K562 (cell line): Measurements from ENCODE around the gene C19orf47. TPM values are rescaled to one million over a fixed set of nuclear protein-coding genes. Genes with fewer than 3 reads are reported as not detected.

Source experiments
- CBX3 ChIP-seq, 2 experiments: IDR thresholded peaks; 1 replicate in 1 of 2; 2 replicates in 1 of 2; pipeline ENCODE4 v1.6.1; 2012; ENCODE audit warnings: inconsistent platforms in 2 of 2, low read length in 2 of 2, borderline replicate concordance in 1 of 2, control low read depth in 1 of 2
- CBX8 ChIP-seq: fragments of 200-600 bp; sonication (generic); IDR thresholded peaks from 2 replicates; pipeline ENCODE4 v1.6.1; 2012; ENCODE audit warnings: borderline replicate concordance, mixed run types, low read depth, mild to moderate bottlenecking, moderate library complexity, mixed read lengths, low read length, control low read depth, inconsistent platforms; ENCODE audit not compliant: poor library complexity, severe bottlenecking; ENCODE audit errors: extremely low read depth
- CREBBP ChIP-seq: IDR thresholded peaks from one replicate; pipeline ENCODE4 v1.6.1; 2012; ENCODE audit warnings: low read depth, mild to moderate bottlenecking, control low read depth, inconsistent platforms, low read length
- L3MBTL2 ChIP-seq: fragments of 450-650 bp; IDR thresholded peaks from 2 replicates; pipeline ENCODE4 v1.6.1; 2016; ENCODE audit warnings: mild to moderate bottlenecking, moderate library complexity
- MAFF ChIP-seq: IDR thresholded peaks from 2 replicates; pipeline ENCODE4 v1.6.1; 2012; ENCODE audit warnings: low read length, improper control_type of control experiment
- MCM5 ChIP-seq: fragments of 450-650 bp; IDR thresholded peaks from 2 replicates; pipeline ENCODE4 v1.6.1; 2016; ENCODE audit warnings: low read depth
- NEUROD1 ChIP-seq: fragments of 150-350 bp; IDR thresholded peaks from 2 replicates; pipeline ENCODE4 v1.6.1; 2014; ENCODE audit warnings: borderline replicate concordance, low read length, low read depth; ENCODE audit not compliant: partially characterized antibody
- OTX1 ChIP-seq: fragments of 450-650 bp; formaldehyde crosslinking; IDR thresholded peaks from 2 replicates; pipeline ENCODE4 v1.4.0; 2022; ENCODE audit warnings: mild to moderate bottlenecking
- RBM15 ChIP-seq: fragments of 200-400 bp; formaldehyde crosslinking; IDR thresholded peaks from 2 replicates; pipeline ENCODE4 v1.6.1; 2018; ENCODE audit warnings: mild to moderate bottlenecking, low read length, moderate library complexity; ENCODE audit not compliant: insufficient read depth
- SMARCE1 ChIP-seq: fragments of 450-650 bp; IDR thresholded peaks from 2 replicates; pipeline ENCODE4 v1.7.1; 2016; ENCODE audit warnings: mild to moderate bottlenecking
- TEAD2 ChIP-seq: fragments of 450-650 bp; IDR thresholded peaks from 2 replicates; pipeline ENCODE4 v1.6.1; 2016; ENCODE audit warnings: missing genetic modification characterization, control low read depth, missing compliant biosample characterization
- TEAD4 ChIP-seq, 2 experiments: sonication (generic) in 1 of 2; formaldehyde crosslinking in 1 of 2; IDR thresholded peaks; 2 replicates each; pipeline versions ENCODE4 v1.6.1 to v1.8.0; 2012 to 2022; ENCODE audit warnings: borderline replicate concordance in 1 of 2, inconsistent platforms in 1 of 2, low read length in 1 of 2, mild to moderate bottlenecking in 1 of 2, missing genetic modification reagents in 1 of 2
- WHSC1 ChIP-seq: IDR thresholded peaks from one replicate; pipeline ENCODE4 v1.6.1; 2012; ENCODE audit warnings: low read length, control low read depth, inconsistent platforms
- ZNF143 ChIP-seq: sonication (generic); formaldehyde crosslinking; IDR thresholded peaks from 2 replicates; pipeline ENCODE4 v1.9.0; 2022; ENCODE audit warnings: mild to moderate bottlenecking, missing genetic modification reagents
- ZNF764 ChIP-seq: fragments of 250-450 bp; sonication (Bioruptor Pico); IDR thresholded peaks from 2 replicates; pipeline ENCODE4 v1.4.0; 2020; ENCODE audit warnings: low read depth, mild to moderate bottlenecking, moderate library complexity
- polyA plus RNA-seq, 8 experiments: library from polyadenylated mRNA; depleted of rRNA in 4 of 8; stranded (reverse) in 5 of 8; unstranded in 3 of 8; fragments of >200 nt; fragmentation: Nextera tagmentation in 2 of 8; fragmentation: Illumina TruSeq in 1 of 8; extraction: Ambion mirVana in 2 of 8; extraction: Trizol in 1 of 8; gene quantifications; 2 replicates each; pipeline versions ENCODE4 v1.2.1 to v1.2.3, GENCODE V29; 2011 to 2014; ENCODE audit warnings: inconsistent platforms in 1 of 8, missing spikeins in 1 of 8
- total RNA-seq, 7 experiments: library from RNA; depleted of rRNA in 6 of 7; stranded (reverse); fragments of >200 nt in 6 of 7; fragmentation: Illumina TruSeq in 2 of 7; extraction: Trizol in 2 of 7; gene quantifications; 2 replicates each; pipeline versions ENCODE4 v1.2.1 to v1.2.3, GENCODE V29; 2011 to 2021; ENCODE audit warnings: low replicate concordance in 1 of 7
- TF ChIP-seq, protein P1 (sequence below): sonication (generic); formaldehyde crosslinking; IDR thresholded peaks from 2 replicates; pipeline ENCODE4 v1.8.0; 2022; ENCODE audit warnings: mild to moderate bottlenecking, missing genetic modification reagents
- TF ChIP-seq, protein P2 (sequence below): fragments of 450-650 bp; IDR thresholded peaks from 2 replicates; pipeline ENCODE4 v1.6.1; 2018; ENCODE audit not compliant: partially characterized antibody
- TF ChIP-seq, protein P3 (sequence below): fragments of 450-650 bp; formaldehyde crosslinking; IDR thresholded peaks from 2 replicates; pipeline ENCODE4 v1.4.0; 2020; ENCODE audit warnings: mild to moderate bottlenecking, moderate library complexity
- TF ChIP-seq, protein P4 (sequence below): fragments of 450-650 bp; IDR thresholded peaks from 2 replicates; pipeline ENCODE4 v1.6.1; 2016; ENCODE audit warnings: missing biosample characterization, missing genetic modification characterization

C19orf47 gene
- total and polyA plus RNA-seq, 9 of the 15 experiments (the other 6 are each of a cell fraction or from before 2014, with no cell fraction given), result 0.08 to 26.1 (median 14.7) TPM

DNA sequence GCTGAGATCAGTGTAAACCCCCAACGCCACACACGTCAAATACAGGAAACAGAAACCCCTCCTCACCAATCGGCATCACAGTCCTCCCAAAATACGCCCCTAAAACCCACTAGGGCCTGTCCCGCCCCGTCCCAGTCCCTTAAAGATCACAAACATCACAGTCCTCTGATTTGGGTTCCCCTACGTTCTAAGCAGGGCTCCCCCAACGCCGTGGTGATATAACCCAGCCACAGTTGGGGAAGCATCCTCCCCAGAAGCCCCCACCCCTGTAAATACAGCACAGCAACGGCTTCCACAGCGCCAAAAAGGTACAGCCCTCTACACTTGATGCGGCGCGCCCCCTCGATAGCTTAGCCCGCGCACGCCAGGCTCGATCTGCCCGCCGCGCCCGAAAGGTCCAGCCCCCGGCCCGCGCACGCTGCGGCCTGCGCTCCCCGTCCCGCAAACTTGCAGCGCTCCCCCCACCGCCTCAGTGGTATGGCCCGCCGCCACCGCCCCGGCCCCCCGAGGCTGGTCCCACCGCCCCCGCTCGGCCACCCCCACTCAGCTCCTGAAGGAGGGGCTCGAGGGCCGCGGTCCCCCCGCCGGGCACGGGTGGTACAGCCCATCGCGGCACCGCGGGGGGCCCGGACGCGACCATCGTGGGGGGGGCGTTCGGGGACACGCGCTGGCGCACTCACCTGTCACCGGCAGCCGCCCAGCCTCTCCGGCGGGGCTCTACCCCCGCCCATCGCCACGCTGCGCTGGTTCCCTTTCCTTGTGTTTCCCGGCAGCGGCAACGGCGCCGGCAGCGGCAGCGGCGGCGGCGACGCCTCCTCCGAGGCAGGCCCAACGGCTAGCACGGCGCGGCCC, 63.5 kb downstream of the C19orf47 start, which contains the start of gene AKT2 (continued):
- TF ChIP-seq, protein P1, sequence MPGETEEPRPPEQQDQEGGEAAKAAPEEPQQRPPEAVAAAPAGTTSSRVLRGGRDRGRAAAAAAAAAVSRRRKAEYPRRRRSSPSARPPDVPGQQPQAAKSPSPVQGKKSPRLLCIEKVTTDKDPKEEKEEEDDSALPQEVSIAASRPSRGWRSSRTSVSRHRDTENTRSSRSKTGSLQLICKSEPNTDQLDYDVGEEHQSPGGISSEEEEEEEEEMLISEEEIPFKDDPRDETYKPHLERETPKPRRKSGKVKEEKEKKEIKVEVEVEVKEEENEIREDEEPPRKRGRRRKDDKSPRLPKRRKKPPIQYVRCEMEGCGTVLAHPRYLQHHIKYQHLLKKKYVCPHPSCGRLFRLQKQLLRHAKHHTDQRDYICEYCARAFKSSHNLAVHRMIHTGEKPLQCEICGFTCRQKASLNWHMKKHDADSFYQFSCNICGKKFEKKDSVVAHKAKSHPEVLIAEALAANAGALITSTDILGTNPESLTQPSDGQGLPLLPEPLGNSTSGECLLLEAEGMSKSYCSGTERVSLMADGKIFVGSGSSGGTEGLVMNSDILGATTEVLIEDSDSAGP (CRISPR knock-in tag), result no peak
- TF ChIP-seq MAFF, result no peak
- no peak for TF ChIP-seq CREBBP
- TF ChIP-seq TEAD2 (tag), result no peak
- TF ChIP-seq CBX3 (IDR thresholded peaks at IDR 0.05; ENCODE audit: borderline replicate concordance in 1 of 2, low read length in 2 of 2), result no peak
- TF ChIP-seq, protein P2, sequence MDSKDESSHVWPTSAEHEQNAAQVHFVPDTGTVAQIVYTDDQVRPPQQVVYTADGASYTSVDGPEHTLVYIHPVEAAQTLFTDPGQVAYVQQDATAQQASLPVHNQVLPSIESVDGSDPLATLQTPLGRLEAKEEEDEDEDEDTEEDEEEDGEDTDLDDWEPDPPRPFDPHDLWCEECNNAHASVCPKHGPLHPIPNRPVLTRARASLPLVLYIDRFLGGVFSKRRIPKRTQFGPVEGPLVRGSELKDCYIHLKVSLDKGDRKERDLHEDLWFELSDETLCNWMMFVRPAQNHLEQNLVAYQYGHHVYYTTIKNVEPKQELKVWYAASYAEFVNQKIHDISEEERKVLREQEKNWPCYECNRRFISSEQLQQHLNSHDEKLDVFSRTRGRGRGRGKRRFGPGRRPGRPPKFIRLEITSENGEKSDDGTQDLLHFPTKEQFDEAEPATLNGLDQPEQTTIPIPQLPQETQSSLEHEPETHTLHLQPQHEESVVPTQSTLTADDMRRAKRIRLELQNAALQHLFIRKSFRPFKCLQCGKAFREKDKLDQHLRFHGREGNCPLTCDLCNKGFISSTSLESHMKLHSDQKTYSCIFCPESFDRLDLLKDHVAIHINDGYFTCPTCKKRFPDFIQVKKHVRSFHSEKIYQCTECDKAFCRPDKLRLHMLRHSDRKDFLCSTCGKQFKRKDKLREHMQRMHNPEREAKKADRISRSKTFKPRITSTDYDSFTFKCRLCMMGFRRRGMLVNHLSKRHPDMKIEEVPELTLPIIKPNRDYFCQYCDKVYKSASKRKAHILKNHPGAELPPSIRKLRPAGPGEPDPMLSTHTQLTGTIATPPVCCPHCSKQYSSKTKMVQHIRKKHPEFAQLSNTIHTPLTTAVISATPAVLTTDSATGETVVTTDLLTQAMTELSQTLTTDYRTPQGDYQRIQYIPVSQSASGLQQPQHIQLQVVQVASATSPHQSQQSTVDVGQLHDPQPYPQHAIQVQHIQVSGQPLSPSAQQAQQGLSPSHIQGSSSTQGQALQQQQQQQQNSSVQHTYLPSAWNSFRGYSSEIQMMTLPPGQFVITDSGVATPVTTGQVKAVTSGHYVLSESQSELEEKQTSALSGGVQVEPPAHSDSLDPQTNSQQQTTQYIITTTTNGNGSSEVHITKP, result peak; percentile 99
- TF ChIP-seq CBX8, result no peak
- no peak for TF ChIP-seq TEAD4 (IDR thresholded peaks at IDR 0.05; ENCODE audit: low read length)
- no peak for TF ChIP-seq TEAD4 (CRISPR knock-in tag; IDR thresholded peaks at IDR 0.05; ENCODE audit: borderline replicate concordance)
- TF ChIP-seq MCM5, result no peak
- TF ChIP-seq, protein P3, sequence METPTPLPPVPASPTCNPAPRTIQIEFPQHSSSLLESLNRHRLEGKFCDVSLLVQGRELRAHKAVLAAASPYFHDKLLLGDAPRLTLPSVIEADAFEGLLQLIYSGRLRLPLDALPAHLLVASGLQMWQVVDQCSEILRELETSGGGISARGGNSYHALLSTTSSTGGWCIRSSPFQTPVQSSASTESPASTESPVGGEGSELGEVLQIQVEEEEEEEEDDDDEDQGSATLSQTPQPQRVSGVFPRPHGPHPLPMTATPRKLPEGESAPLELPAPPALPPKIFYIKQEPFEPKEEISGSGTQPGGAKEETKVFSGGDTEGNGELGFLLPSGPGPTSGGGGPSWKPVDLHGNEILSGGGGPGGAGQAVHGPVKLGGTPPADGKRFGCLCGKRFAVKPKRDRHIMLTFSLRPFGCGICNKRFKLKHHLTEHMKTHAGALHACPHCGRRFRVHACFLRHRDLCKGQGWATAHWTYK (CRISPR knock-in tag), result no peak
- no peak for TF ChIP-seq L3MBTL2
- TF ChIP-seq, protein P4, sequence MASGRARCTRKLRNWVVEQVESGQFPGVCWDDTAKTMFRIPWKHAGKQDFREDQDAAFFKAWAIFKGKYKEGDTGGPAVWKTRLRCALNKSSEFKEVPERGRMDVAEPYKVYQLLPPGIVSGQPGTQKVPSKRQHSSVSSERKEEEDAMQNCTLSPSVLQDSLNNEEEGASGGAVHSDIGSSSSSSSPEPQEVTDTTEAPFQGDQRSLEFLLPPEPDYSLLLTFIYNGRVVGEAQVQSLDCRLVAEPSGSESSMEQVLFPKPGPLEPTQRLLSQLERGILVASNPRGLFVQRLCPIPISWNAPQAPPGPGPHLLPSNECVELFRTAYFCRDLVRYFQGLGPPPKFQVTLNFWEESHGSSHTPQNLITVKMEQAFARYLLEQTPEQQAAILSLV (tag), result no peak
- no peak for TF ChIP-seq OTX1 (CRISPR knock-in tag)
- TF ChIP-seq NEUROD1, result no peak
- no peak for TF ChIP-seq WHSC1
- TF ChIP-seq SMARCE1, result no peak; the same call in 1 of the 2 replicates
- no peak for TF ChIP-seq ZNF764 (CRISPR knock-in tag)
- no peak for TF ChIP-seq RBM15
- TF ChIP-seq ZNF143 (CRISPR knock-in tag), result no peak
